Activated T-cell treated with anti-CD3 and anti-CD28 coated beads for 24 hours (primary cell): ENCODE measurements around the gene STXBP4.
"Not testable (repeated sequence)": the region's sequence is repeated elsewhere in the genome, so short reads cannot be mapped to it uniquely, and the experiment has no call there.

Experiments
- DNase-seq: peaks from one replicate; pipeline ENCODE4 v3.0.0-alpha.2; 2020; ENCODE audit warnings: low read depth

STXBP4 gene

GRCh38 chr17:55056526-55056925 is 88.0 kb downstream of the STXBP4 start:
- DNase-seq, result no peak

GRCh38 chr17:55057184-55057583 is 88.6 kb downstream of the STXBP4 start:
- DNase-seq, result no peak

DNA sequence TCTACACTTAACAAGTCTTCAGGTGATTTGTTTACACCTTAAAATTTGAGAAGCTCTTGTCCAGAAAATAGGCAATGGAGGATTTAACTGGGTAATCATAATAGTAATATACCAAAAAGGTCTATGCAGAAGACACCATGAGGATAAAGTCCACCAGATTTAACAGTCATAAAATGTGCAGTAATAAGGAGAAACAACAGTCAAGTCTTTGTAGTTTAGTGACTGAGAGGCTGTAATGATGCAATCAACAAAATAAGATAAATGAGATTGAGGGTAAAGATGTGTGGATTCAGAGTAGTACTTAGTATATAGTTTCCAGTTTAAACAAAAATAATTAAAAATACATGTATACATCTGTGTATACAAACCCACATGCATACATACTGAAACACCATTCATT is 91.2 kb downstream of the STXBP4 start:
- no peak for DNase-seq

DNA sequence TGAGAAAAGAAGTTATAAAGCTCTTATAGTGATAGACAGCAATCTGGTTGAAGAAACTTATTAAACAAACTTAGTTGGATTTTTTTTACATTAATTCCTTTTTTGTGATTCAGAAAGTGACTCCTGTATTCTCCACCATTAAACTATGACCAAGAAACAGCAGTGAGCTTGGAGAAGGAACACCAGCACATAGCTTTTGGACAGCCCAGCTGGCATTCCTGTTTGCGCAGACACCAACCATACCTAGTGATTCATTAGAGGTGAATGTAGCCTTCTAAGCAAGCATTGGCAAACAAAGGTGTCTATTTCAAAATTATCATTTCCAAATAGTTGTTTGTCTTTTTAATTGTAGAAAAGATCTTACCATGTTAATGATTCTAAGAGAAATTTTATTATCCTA is 94.4 kb downstream of the STXBP4 start:
- no peak for DNase-seq

- DNase-seq, result no peak
These were observed 95.6 kb downstream of the STXBP4 start for GRCh38 chr17:55063885-55064874.

DNA sequence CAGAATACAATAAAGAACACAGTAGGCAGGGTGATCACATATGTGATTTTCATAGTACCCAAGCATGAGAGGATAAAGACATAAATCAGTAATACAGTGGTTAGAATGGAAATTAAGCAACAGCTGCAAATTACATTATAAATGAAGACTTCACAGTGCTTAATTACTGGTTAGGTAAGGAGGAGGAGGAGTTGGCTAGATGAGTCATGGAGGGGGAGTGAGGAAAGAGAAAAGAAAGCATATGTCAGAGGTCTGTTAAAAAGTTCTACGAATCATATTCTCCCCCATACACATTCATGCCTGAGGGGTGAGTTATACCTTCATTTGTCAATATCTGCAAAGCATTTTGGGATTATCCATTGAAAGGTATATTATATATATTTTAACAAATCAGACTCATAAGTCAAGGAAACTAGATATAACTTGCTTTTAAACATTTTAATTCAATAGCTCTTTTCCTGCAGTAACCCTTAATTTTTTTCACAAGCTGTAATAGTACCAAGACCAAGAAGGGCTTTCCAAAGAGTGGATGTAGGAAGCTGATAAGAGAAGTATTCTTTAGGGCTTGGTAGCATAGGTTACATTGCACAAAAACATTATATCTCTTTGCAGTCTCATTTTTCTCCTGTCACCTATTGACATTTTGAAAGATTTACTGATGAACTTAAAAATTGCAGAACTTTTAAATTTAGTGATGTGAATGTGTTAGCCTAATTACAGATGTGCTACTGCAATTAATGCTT is 99.3 kb downstream of the STXBP4 start:
- no peak for DNase-seq

DNA sequence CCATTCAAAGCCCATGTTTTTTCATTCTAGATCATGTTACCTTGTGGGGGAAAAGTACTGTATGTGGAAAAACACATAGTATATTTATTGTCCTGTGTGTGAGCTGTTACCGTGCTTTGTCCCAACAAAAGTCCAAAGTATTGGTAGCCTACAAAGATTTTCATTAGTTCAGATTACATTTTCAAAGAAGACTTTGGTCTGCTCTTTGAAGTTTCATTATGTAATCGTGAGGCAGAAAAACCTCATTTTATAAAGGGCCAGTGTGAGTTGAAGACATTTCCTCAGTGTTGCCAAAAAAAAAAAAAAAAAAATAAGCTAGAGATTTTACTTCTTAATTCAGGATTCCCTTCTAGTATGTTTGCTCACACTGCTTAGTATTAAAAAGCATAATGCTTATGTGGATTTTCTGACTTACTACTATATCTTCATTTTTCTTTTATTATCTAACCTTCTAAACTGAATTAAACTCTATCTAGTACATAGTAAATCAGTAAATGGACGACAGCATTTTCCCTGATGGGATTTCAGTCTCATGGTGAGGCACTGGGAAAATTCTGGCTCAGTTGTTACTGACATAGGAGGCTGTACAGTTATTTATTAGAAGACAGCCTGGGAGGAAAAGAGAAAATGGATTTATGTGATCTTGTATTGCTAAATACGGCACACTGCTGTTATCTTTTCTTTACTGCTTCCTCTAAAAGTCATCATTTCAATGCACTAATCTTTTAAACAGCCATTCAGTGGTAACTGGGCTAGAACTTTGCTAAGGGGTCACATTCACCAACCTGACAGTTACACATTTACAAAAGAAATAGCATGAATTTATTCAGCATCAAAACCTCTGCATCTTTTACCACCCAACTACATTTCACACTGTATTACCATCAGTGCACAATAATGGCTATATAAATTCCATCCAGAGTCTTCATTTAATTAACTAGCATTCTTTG is 100.6 kb downstream of the STXBP4 start:
- no peak for DNase-seq

- no peak for DNase-seq
These were observed 101.5 kb downstream of the STXBP4 start for GRCh38 chr17:55069983-55070529.

GRCh38 chr17:55072898-55073297 is 104.3 kb downstream of the STXBP4 start:
- DNase-seq, result no peak

DNA sequence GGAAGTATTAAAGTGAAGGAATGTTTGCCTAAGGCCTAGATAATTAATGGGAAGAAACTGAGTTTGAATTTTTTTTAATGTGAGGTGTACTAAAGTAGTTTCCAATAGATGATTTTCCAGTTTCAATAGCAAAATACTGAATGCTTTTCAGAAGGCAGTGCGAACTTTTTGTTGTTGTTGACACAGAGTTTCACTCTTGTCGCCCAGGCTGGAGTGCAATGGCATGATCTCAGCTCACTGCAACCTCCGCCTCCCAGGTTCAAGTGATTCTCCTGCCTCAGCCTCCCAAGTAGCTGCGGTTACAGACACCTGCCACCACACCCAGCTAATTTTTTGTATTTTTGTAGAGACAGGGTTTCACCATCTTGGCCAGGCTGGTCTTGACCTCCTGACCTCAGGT is 104.9 kb downstream of the STXBP4 start:
- DNase-seq, result not testable (repeated sequence)

- no peak for DNase-seq
These were observed 113.0 kb downstream of the STXBP4 start for GRCh38 chr17:55081559-55081958.

- DNase-seq, result no peak
These were observed 118.1 kb downstream of the STXBP4 start for GRCh38 chr17:55086635-55087058.

- no peak for DNase-seq
These were observed 120.7 kb downstream of the STXBP4 start for GRCh38 chr17:55089256-55089655.

- peak; percentile 4 for DNase-seq
These were observed 121.5 kb downstream of the STXBP4 start for GRCh38 chr17:55090079-55090492.

DNA sequence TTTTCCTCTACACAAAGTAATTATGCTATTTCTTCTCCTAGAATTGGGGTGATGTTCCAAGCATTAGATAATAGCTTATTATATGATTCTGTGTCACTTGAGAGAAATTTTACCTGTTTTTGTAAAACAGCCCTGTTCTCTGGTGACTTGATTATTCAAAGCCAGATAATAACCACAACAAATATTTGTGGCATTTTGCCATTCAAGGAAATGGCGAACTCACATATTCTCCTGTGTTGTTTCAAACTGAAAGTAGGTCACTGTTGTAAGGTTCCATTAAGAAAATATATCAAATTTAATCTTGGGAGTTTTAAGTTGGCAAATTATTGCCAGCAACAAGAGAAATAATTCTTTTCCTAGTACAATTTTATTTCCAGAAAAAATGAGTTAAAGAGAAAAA is 124.8 kb downstream of the STXBP4 start:
- no peak for DNase-seq

GRCh38 chr17:55098765-55099164 is 130.2 kb downstream of the STXBP4 start:
- DNase-seq, result no peak

- DNase-seq, result no peak
These were observed 142.0 kb downstream of the STXBP4 start for GRCh38 chr17:55110521-55110920.

GRCh38 chr17:55114283-55114682 is 145.7 kb downstream of the STXBP4 start:
- no peak for DNase-seq

DNA sequence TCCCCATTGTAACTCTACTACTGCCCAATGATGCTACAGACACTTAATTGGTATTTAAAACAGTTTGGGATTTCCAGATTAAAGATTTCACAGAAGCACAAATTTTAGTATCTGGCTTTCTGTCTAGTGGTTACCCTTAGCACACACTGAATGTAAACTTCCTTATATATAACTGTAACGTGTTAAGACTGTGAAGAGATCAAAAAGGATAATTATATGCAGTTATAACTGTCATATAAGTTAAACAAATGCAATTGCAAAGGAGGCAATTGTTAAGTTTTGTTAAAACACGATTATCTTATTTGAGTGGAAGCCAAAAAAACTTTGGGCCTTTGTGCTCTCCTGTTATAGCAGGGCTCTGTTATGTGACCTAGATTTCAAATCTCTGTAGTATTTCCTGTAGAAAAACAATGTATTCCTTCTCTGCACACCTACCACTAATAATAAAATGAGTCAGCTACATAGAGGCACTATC is 147.9 kb downstream of the STXBP4 start:
- DNase-seq, result no peak

- DNase-seq, result no peak
These were observed 148.6 kb downstream of the STXBP4 start for GRCh38 chr17:55117164-55117563.

DNA sequence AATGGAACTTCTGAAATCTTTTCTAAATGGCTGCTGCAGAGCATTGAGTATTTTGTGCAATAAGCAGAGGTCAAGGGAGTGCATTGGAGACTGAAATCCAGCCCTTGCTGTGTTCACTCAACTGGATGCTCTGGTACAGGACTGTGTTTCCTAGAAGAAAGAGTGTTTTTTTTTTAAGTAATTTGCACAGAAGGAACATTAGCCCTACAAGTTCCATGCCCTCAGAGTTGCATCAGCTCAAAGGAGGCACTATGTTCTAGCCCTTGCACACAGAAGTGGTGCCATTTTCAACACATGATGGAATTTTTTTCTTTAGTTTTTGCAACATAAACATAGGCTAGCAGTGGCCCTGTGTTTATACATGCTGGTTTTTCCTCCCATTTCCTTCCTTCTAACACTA is 152.1 kb downstream of the STXBP4 start:
- no peak for DNase-seq
